Measurements from ENCODE around the gene TAGLN.

The TAGLN gene

GRCh38 chr11:117189941-117190544 lies 9.1 kb upstream of the TAGLN start:
- Histone ChIP-seq H3K27ac (ENCODE audit: low read length) (peak overlapping the region; percentile 60), H3K79me2 (ENCODE audit: low read length) (no peaks in the 10 kb centered on the region), H3K36me3 (replicated peaks; ENCODE audit: low read depth, low read length) (peaks cover 23% of the 10 kb centered on the region), H3K4me2 (ENCODE audit: low read length) (peak overlapping the region; percentile 71), H3K9me3 (ENCODE audit: insufficient read depth, low read length) (no peaks in the 10 kb centered on the region), H3K4me3 (ENCODE audit: low read length) (peak overlapping the region; percentile 44; the same call in 1 of the 2 replicates), H3K4me1 (ENCODE audit: low read length) (peaks cover 51% of the 10 kb centered on the region), H4K20me1 (ENCODE audit: insufficient read depth, low read length) (no peaks in the 10 kb centered on the region), H3K27me3 (ENCODE audit: low read depth, low read length) (no peaks in the 10 kb centered on the region), H2AFZ (ENCODE audit: low read depth, low read length) (no peak overlapping the region), H3K9ac (ENCODE audit: low read length) (peak overlapping the region; percentile 45; the same call in 1 of the 2 replicates)
- TF ChIP-seq EZH2phosphoT487 (IDR thresholded peaks at IDR 0.05; ENCODE audit: low read depth) (no peak), CTCF (IDR thresholded peaks at IDR 0.05; ENCODE audit: low read depth, low read length) (no peak)

GRCh38 chr11:117191680-117192400 lies 7.3 kb upstream of the TAGLN start:
- Histone ChIP-seq H3K4me3 (ENCODE audit: low read length) (no peak overlapping the region), H3K79me2 (ENCODE audit: low read length) (no peaks in the 10 kb centered on the region), H3K27ac (ENCODE audit: low read length) (no peak overlapping the region), H3K36me3 (replicated peaks; ENCODE audit: low read depth, low read length) (peaks cover 23% of the 10 kb centered on the region), H3K4me2 (ENCODE audit: low read length) (no peak overlapping the region), H4K20me1 (ENCODE audit: insufficient read depth, low read length) (no peaks in the 10 kb centered on the region), H2AFZ (ENCODE audit: low read depth, low read length) (no peak overlapping the region), H3K9me3 (ENCODE audit: insufficient read depth, low read length) (no peaks in the 10 kb centered on the region), H3K9ac (ENCODE audit: low read length) (no peak overlapping the region), H3K27me3 (ENCODE audit: low read depth, low read length) (no peaks in the 10 kb centered on the region), H3K4me1 (ENCODE audit: low read length) (peaks cover 33% of the 10 kb centered on the region)
- TF ChIP-seq CTCF (IDR thresholded peaks at IDR 0.05; ENCODE audit: low read depth, low read length) (no peak), EZH2phosphoT487 (IDR thresholded peaks at IDR 0.05; ENCODE audit: low read depth) (no peak)

GRCh38 chr11:117192401-117192875 lies 6.7 kb upstream of the TAGLN start:
- Histone ChIP-seq H3K9me3 (ENCODE audit: insufficient read depth, low read length) (no peaks in the 10 kb centered on the region), H3K4me3 (ENCODE audit: low read length) (no peak overlapping the region), H3K4me2 (ENCODE audit: low read length) (no peak overlapping the region), H3K9ac (ENCODE audit: low read length) (no peak overlapping the region), H2AFZ (ENCODE audit: low read depth, low read length) (no peak overlapping the region), H3K4me1 (ENCODE audit: low read length) (peaks cover 27% of the 10 kb centered on the region), H3K79me2 (ENCODE audit: low read length) (no peaks in the 10 kb centered on the region), H3K36me3 (replicated peaks; ENCODE audit: low read depth, low read length) (peaks cover 23% of the 10 kb centered on the region), H3K27ac (ENCODE audit: low read length) (no peak overlapping the region), H4K20me1 (ENCODE audit: insufficient read depth, low read length) (no peaks in the 10 kb centered on the region), H3K27me3 (ENCODE audit: low read depth, low read length) (no peaks in the 10 kb centered on the region)
- TF ChIP-seq CTCF (IDR thresholded peaks at IDR 0.05; ENCODE audit: low read depth, low read length) (no peak), EZH2phosphoT487 (IDR thresholded peaks at IDR 0.05; ENCODE audit: low read depth) (no peak)

Measured in OCI-LY3 (cell line).